Measurements from ENCODE around the gene ADAM12.

ADAM12 gene

GRCh38 chr10:126006906-126007305 is 381.4 kb downstream of the ADAM12 start:
- no peak overlapping the region for H3K4me3 ChIP-seq (ENCODE audit: control insufficient read depth, low read depth, low read length)
- DNase-seq (ENCODE audit: low read depth), result no peak
- no peak for TF ChIP-seq CTCF (conservative IDR thresholded peaks at IDR 0.05; ENCODE audit: control insufficient read depth, insufficient read depth, low read depth, low read length)

- TF ChIP-seq CTCF (conservative IDR thresholded peaks at IDR 0.05; ENCODE audit: control insufficient read depth, insufficient read depth, low read depth, low read length), result no peak
- no peak overlapping the region for H3K4me3 ChIP-seq (ENCODE audit: control insufficient read depth, low read depth, low read length)
- no peak for DNase-seq (ENCODE audit: low read depth)
Measured at GRCh38 chr10:126006264-126006663, 382.0 kb downstream of the ADAM12 start.

- no peak for TF ChIP-seq CTCF (conservative IDR thresholded peaks at IDR 0.05; ENCODE audit: control insufficient read depth, insufficient read depth, low read depth, low read length)
Measured at GRCh38 chr10:126004752-126005151, 383.5 kb downstream of the ADAM12 start.

GRCh38 chr10:126001576-126001975 is 386.7 kb downstream of the ADAM12 start:
- no peak overlapping the region for H3K4me3 ChIP-seq (ENCODE audit: control insufficient read depth, low read depth, low read length)
- DNase-seq (ENCODE audit: low read depth), result no peak
- TF ChIP-seq CTCF (conservative IDR thresholded peaks at IDR 0.05; ENCODE audit: control insufficient read depth, insufficient read depth, low read depth, low read length), result no peak

More at GRCh38 chr10:126004752-126005151, 383.5 kb downstream of the ADAM12 start:
- DNase-seq (ENCODE audit: low read depth), result no peak
- H3K4me3 ChIP-seq (ENCODE audit: control insufficient read depth, low read depth, low read length), result no peak overlapping the region

GRCh38 chr10:125999694-126000093 is 388.6 kb downstream of the ADAM12 start:
- no peak overlapping the region for H3K4me3 ChIP-seq (ENCODE audit: control insufficient read depth, low read depth, low read length)
- TF ChIP-seq CTCF (conservative IDR thresholded peaks at IDR 0.05; ENCODE audit: control insufficient read depth, insufficient read depth, low read depth, low read length), result no peak
- no peak for DNase-seq (ENCODE audit: low read depth)

- no peak for DNase-seq (ENCODE audit: low read depth)
- no peak for TF ChIP-seq CTCF (conservative IDR thresholded peaks at IDR 0.05; ENCODE audit: control insufficient read depth, insufficient read depth, low read depth, low read length)
- no peak overlapping the region for H3K4me3 ChIP-seq (ENCODE audit: control insufficient read depth, low read depth, low read length)
Measured at GRCh38 chr10:125997586-125997985, 390.7 kb downstream of the ADAM12 start.

GRCh38 chr10:125995726-125996304 is 392.5 kb downstream of the ADAM12 start:
- no peak for DNase-seq (ENCODE audit: low read depth)
- no peak for TF ChIP-seq CTCF (conservative IDR thresholded peaks at IDR 0.05; ENCODE audit: control insufficient read depth, insufficient read depth, low read depth, low read length)
- H3K4me3 ChIP-seq (ENCODE audit: control insufficient read depth, low read depth, low read length), result no peak overlapping the region

Data from fibroblast of mammary gland (primary cell).